Common myeloid progenitor, CD34-positive (primary cell): Measurements from ENCODE around the gene AMBP. TPM values are rescaled to one million over a fixed set of nuclear protein-coding genes. Genes with fewer than 3 reads are reported as not detected.

ENCODE experiments used
- CTCF ChIA-PET: fragments of 350-600 bp; sonication (Branson Sonifier 250); formaldehyde crosslinking; loops from one replicate; lab custom pipeline; 2021; ENCODE audit warnings: antibody characterized with exemption; lab: Charles Lee
- POLR2A ChIA-PET: fragments of 350-600 bp; sonication (Branson Sonifier 250); formaldehyde crosslinking; loops from one replicate; lab custom pipeline; 2021; ENCODE audit warnings: antibody characterized with exemption; lab: Charles Lee
- DNase-seq, 3 donors: peaks; one replicate each; pipeline versions ENCODE4 v3.0.0 to v3.0.0-alpha.2; 2013
- H3K27ac ChIP-seq, 2 experiments: 1 replicate in 1 of 2; 2 replicates in 1 of 2; pipeline ENCODE4 v1.7.0; 2013; ENCODE audit warnings: inconsistent platforms in 2 of 2, low read length in 2 of 2, mild to moderate bottlenecking in 2 of 2, low read depth in 1 of 2, moderate library complexity in 1 of 2; ENCODE audit not compliant: severe bottlenecking in 2 of 2, insufficient read depth in 1 of 2, poor library complexity in 1 of 2
- H3K27me3 ChIP-seq, 5 experiments: replicated peaks in 2 of 5; 1 replicate in 3 of 5; 2 replicates in 2 of 5; pipeline versions ENCODE4 v1.6.1 to v1.7.0; 2013; ENCODE audit warnings: low read length in 4 of 5, mild to moderate bottlenecking in 2 of 5, moderate library complexity in 2 of 5, inconsistent platforms in 1 of 5; ENCODE audit not compliant: insufficient read depth in 5 of 5, control insufficient read depth in 4 of 5
- H3K36me3 ChIP-seq, 4 experiments: 1 replicate in 2 of 4; 2 replicates in 2 of 4; pipeline versions ENCODE4 v1.6.1 to v1.7.0; 2013; ENCODE audit warnings: low read length in 3 of 4, control low read depth in 1 of 4, mild to moderate bottlenecking in 1 of 4; ENCODE audit not compliant: control insufficient read depth in 4 of 4, insufficient read depth in 4 of 4
- H3K4me1 ChIP-seq, 4 experiments: 1 replicate in 3 of 4; 2 replicates in 1 of 4; pipeline versions ENCODE4 v1.6.1 to v1.7.1; 2013; ENCODE audit warnings: low read length in 3 of 4, mild to moderate bottlenecking in 3 of 4, control low read depth in 1 of 4, inconsistent platforms in 1 of 4, moderate library complexity in 1 of 4; ENCODE audit not compliant: control insufficient read depth in 4 of 4, insufficient read depth in 4 of 4; ENCODE audit errors: control extremely low read depth in 1 of 4
- H3K4me3 ChIP-seq, 7 experiments: 1 replicate in 4 of 7; 2 replicates in 3 of 7; pipeline versions ENCODE4 v1.5.1 to v1.7.0; 2013; ENCODE audit warnings: mild to moderate bottlenecking in 7 of 7, low read length in 6 of 7, moderate library complexity in 6 of 7, inconsistent platforms in 2 of 7, low read depth in 2 of 7, control low read depth in 1 of 7; ENCODE audit not compliant: insufficient read depth in 4 of 7, control insufficient read depth in 1 of 7; ENCODE audit errors: extremely low read depth in 1 of 7
- H3K9me3 ChIP-seq, 5 experiments: 1 replicate in 4 of 5; 2 replicates in 1 of 5; pipeline versions ENCODE4 v1.6.1 to v1.7.1; 2013; ENCODE audit warnings: low read length in 4 of 5, mild to moderate bottlenecking in 2 of 5, inconsistent platforms in 1 of 5, low read depth in 1 of 5, moderate library complexity in 1 of 5; ENCODE audit not compliant: control insufficient read depth in 4 of 5, insufficient read depth in 2 of 5; ENCODE audit errors: control extremely low read depth in 1 of 5
- WGBS: methylation state at CpG from one replicate; pipeline ENCODE4 v1.1.5; 2013; ENCODE audit not compliant: insufficient coverage; 5-methylcytosine and 5-hydroxymethylcytosine counted together
- polyA plus RNA-seq: library from polyadenylated mRNA; unstranded; fragments of 120-200 nt; gene quantifications from one replicate; pipeline ENCODE4 v1.2.1, GENCODE V29; 2013

The AMBP gene
- polyA plus RNA-seq = not detected

- DNase-seq = peak in 2 of 3 donors; percentile 18 to 33
- Histone ChIP-seq H3K27ac (no peak within 1 kb of the TSS), H3K36me3 (no peaks in the 10 kb centered on the region), H3K4me1 (peaks cover 0 to 3% (median under 1%) of the 10 kb centered on the region in 4 experiments), H3K27me3 (peaks cover 0 to 5% (median 0%) of the 10 kb centered on the region in 5 experiments), H3K4me3 (no peak within 1 kb of the TSS), H3K9me3 (no peaks in the 10 kb centered on the region)
- 80% methylated on average over 16 of the region's 16 CpGs for WGBS
- CTCF ChIA-PET = interaction anchor here (0.7 to 1.3 kb wide), 4 partner anchors 10 to 213 kb away, joined by 3 to 4 read pairs (median 4); no protein-coding TSS in a partner anchor
- POLR2A ChIA-PET = no interaction called here
Measured at GRCh38 chr9:114078021-114078780, at the start of gene AMBP. TSS of gene AMBP (minus strand) at chr9:114078300. CDS start at chr9:114078209, 91 bp downstream.

GRCh38 chr9:114126247-114127060 is 48.4 kb upstream of the AMBP start:
- Histone ChIP-seq H3K36me3 (no peaks in the 10 kb centered on the region), H3K27ac (no peak overlapping the region), H3K4me1 (no peaks in the 10 kb centered on the region), H3K9me3 (peaks cover 0 to 15% (median 6%) of the 10 kb centered on the region in 5 experiments), H3K4me3 (no peak overlapping the region), H3K27me3 (peaks cover 0 to 5% (median 0%) of the 10 kb centered on the region in 5 experiments)
- ChIA-PET CTCF (interaction anchor here (1.2 to 1.5 kb wide), 3 partner anchors 17 to 43 kb away, joined by 4 to 6 read pairs (median 5); no protein-coding TSS in a partner anchor), POLR2A (no interaction called here)
- WGBS = 67% methylated on average over 11 of the region's 13 CpGs
- DNase-seq = no peak

GRCh38 chr9:114125476-114126013 is 47.4 kb upstream of the AMBP start:
- POLR2A ChIA-PET = no interaction called here
- DNase-seq = no peak
- WGBS = 88% methylated on average over 7 of the region's 10 CpGs
- H3K4me3 ChIP-seq = no peak overlapping the region
- peaks cover 0 to 5% (median 0%) of the 10 kb centered on the region in 5 experiments for H3K27me3 ChIP-seq
- peaks cover 0 to 15% (median 6%) of the 10 kb centered on the region in 5 experiments for H3K9me3 ChIP-seq
- H3K27ac ChIP-seq = no peak overlapping the region
- H3K4me1 ChIP-seq = no peaks in the 10 kb centered on the region
- no peaks in the 10 kb centered on the region for H3K36me3 ChIP-seq
- CTCF ChIA-PET = interaction anchor here (1.2 to 1.5 kb wide), 3 partner anchors 16 to 42 kb away, joined by 4 to 6 read pairs (median 5); no protein-coding TSS in a partner anchor

GRCh38 chr9:114124666-114125475 is 46.8 kb upstream of the AMBP start:
- CTCF ChIA-PET = interaction anchor here (1.4 to 1.5 kb wide), 2 partner anchors 15 to 17 kb away, joined by 5 to 6 read pairs; no protein-coding TSS in a partner anchor

GRCh38 chr9:114124138-114124537 is 46.0 kb upstream of the AMBP start:
- ChIA-PET CTCF (interaction anchor here (1.0 to 1.5 kb wide), 2 partner anchors 14 to 16 kb away, joined by 3 to 5 read pairs; no protein-coding TSS in a partner anchor), POLR2A (no interaction called here)
- no peak for DNase-seq
- Histone ChIP-seq H3K9me3 (peaks cover 0 to 15% (median 6%) of the 10 kb centered on the region in 5 experiments), H3K36me3 (no peaks in the 10 kb centered on the region), H3K27ac (no peak overlapping the region), H3K27me3 (peaks cover 0 to 7% (median 5%) of the 10 kb centered on the region in 5 experiments), H3K4me1 (no peaks in the 10 kb centered on the region), H3K4me3 (no peak overlapping the region)
- WGBS = 94% methylated on average over 1 of the region's 1 CpG

More at GRCh38 chr9:114124666-114125475, 46.8 kb upstream of the AMBP start:
- H3K27ac ChIP-seq = no peak overlapping the region
- DNase-seq = no peak
- POLR2A ChIA-PET = no interaction called here
- WGBS = 99% methylated on average over 9 of the region's 13 CpGs
- no peaks in the 10 kb centered on the region for H3K4me1 ChIP-seq
- peaks cover 0 to 15% (median 6%) of the 10 kb centered on the region in 5 experiments for H3K9me3 ChIP-seq
- H3K27me3 ChIP-seq = peaks cover 0 to 5% (median 0%) of the 10 kb centered on the region in 5 experiments
- no peaks in the 10 kb centered on the region for H3K36me3 ChIP-seq
- H3K4me3 ChIP-seq = no peak overlapping the region
